ENCODE data around the gene LILRB2. TPM values are rescaled to one million over a fixed set of nuclear protein-coding genes. Genes with fewer than 3 reads are reported as not detected.
A peak's percentile ranks its signal among the peaks of the same experiment; 100 is the strongest.
"Not testable (repeated sequence)": the region's sequence is repeated elsewhere in the genome, so short reads cannot be mapped to it uniquely, and the experiment has no call there.

The LILRB2 gene
- total RNA-seq, 1 experiment from 2014 or later: not detected

- DNase-seq (ENCODE audit: low spot score): no peak
Observed at GRCh38 chr19:54273821-54274220, 7.1 kb downstream of the LILRB2 start.

DNA sequence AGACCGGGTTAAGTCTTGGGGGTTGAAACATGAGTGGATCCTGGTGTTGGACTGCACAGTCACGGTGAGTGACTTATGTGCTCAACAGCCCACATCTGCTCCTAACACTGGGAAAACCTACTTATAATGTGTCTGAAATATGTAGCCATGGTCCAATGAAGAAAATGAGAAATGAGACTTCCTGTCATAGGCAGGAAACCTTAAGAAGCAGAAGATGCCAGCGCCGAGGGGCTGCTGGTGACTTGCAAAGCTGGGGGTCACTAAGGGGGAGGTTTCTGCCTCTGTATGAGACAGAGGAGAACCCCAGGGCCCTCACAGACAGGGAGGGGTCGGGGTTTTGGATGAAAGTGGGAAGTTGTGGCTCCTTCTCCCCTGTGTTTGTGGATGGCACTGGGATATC, 8.7 kb downstream of the LILRB2 start:
- DNase-seq (ENCODE audit: low spot score): not testable (repeated sequence)

DNA sequence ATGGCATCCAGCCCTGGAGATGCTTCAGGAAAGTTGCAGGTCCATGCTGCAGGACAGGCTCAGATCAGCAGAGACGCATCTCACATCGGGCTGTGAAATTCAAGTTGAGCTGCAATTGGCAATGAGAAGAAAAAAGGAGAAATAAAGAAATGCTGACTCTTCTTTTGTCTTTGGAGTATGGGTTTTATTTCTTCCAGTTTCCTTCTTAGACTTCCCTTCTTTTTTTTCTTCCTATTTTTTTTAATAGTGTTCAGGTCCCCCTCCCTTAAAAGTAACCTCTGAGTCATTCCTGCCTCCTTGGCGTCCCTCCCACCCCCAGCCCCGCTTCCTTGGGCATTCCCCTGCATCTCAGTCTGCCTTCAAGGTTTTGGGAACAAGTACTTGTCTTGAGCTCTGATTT, 9.3 kb downstream of the LILRB2 start:
- DNase-seq (ENCODE audit: low spot score): not testable (repeated sequence)

DNA sequence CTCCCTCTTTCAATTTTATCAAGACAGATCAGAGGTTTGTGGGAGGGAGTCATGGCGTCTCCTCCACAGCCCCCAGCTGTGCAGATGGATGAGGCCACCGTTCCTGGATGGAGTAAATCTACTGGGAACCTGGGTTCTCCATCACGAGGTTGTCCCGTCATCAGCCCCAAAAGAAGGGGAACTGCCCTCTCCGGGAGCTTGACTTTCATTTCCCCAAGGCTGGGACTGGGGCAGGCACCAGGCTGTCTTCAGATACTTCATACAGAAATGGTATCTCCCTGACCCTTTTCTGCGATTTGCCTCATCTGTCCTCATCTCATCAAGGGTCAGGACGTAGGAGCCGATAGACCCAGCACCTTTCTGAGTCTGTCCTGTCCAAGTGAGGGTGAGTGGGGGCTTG, 9.8 kb downstream of the LILRB2 start:
- no peak for DNase-seq (ENCODE audit: low spot score)

GRCh38 chr19:54268936-54269335, 12.0 kb downstream of the LILRB2 start:
- DNase-seq (ENCODE audit: low spot score): no peak

- DNase-seq (ENCODE audit: low spot score): peak; percentile 97
Observed at GRCh38 chr19:54266133-54266532, 14.8 kb downstream of the LILRB2 start.

- DNase-seq (ENCODE audit: low spot score): no peak
Observed at GRCh38 chr19:54262470-54262869, 18.4 kb downstream of the LILRB2 start.

DNA sequence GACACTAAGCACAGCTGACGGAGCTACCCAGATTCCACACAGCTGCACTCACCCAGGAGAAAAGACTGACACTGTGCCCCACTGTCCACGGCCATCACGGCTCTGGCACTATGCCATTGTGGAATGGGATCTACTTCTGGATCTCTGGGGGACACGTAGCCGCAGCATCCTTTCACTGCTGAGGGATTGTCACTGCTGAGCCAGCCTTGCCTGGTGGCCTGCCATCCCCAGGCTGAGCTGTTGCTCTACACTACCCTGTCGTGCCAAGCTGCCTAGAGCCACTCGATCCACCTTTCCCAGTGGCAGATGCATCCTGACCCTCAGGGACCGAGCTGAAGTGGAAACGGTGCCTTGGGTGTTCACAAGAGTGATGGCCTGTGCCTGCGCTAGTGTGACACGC, 18.8 kb downstream of the LILRB2 start:
- no peak for DNase-seq (ENCODE audit: low spot score)

DNA sequence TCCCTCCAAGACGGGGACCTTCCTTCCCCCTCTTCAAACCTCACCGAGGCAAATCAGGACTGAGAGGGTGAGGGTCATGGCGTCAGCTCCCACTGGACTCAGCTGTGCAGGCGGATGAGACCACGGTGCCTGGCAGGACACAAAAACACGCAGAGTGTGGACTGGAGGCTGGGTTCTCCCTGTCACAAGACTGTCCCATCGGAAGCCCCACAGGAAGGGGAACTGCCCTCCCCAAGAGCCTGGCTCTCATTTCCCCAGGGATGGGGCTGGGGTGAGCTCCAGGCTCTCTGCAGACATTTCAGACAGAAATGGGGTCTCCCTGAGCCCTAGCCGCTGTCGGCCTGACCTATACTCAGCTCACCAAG, 23.8 kb downstream of the LILRB2 start, which contains the start of gene LILRB5:
LILRB5 (minus strand) TSS at position 158 of the 365 bp plus-strand sequence; CDS start at position 78, 80 bp downstream.
- no peak for DNase-seq (ENCODE audit: low spot score)

GRCh38 chr19:54256250-54257115, 24.4 kb downstream of the LILRB2 start:
- no peak for DNase-seq (ENCODE audit: low spot score)

GRCh38 chr19:54255105-54255775, 25.7 kb downstream of the LILRB2 start:
- no peak for DNase-seq (ENCODE audit: low spot score)

- DNase-seq (ENCODE audit: low spot score): no peak
Observed at GRCh38 chr19:54254195-54254906, 26.6 kb downstream of the LILRB2 start.

DNA sequence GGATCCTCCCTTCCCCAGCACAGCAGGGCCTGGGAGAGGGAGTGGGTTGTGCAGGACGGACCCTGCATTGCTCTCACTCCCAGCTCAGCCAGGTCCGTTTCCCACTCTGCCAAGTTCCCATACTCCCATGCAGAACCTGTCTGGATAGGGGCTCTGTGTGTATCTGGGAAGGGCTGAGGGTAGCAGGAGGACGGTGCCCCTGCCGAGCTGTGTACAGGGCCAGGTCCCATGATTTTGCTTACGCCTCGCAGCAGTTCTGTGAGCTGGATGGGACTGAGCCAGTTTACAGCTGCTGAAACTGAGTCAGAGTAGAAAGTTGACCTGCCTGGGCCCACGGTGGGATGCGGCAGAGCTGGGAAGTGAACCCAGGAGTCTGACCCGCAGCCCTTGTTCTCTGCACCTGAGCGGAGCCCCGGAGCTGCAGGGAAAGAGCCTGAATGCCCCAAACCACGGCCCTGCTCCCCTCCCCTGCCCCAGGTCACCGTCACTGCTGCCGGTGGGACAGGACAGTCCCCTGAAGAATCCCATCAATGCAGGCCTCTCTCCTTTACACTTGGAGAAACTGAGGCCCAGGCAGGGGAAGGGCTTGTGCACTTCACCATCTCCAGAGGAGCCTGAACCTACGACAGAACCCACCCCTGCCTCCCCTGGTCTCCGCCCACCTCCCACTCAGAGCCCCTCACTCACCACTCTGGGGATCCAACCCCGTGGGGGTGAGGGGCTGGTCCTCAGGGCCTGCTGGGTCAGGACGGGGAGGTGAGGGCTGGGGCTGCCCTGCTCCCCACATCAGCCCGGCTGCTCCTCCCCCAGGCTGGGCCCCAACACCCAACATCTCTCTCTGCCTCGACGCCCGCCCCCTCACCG, 27.3 kb downstream of the LILRB2 start:
- no peak for DNase-seq (ENCODE audit: low spot score)

DNA sequence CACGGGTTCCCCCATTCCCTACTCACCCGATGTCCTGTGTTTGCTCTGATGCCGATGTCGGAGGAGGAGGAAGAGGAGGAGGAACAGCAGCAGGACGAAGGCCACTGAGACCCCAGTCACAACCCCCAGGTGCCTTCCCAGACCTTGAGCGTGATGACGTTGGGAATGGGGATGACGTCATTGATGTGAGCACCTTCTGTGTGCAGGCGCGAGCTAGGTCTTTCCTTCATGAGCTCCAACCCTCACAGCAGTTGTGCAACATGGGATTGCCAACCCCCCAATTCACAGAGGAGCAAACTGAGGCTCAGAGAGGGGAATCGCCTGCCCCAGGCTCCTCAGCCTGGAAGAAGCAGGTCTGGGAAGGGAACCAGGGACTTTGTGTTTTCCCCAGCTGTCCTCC, 28.1 kb downstream of the LILRB2 start:
- DNase-seq (ENCODE audit: low spot score): no peak

GRCh38 chr19:54252243-54252642, 28.7 kb downstream of the LILRB2 start:
- no peak for DNase-seq (ENCODE audit: low spot score)

DNA sequence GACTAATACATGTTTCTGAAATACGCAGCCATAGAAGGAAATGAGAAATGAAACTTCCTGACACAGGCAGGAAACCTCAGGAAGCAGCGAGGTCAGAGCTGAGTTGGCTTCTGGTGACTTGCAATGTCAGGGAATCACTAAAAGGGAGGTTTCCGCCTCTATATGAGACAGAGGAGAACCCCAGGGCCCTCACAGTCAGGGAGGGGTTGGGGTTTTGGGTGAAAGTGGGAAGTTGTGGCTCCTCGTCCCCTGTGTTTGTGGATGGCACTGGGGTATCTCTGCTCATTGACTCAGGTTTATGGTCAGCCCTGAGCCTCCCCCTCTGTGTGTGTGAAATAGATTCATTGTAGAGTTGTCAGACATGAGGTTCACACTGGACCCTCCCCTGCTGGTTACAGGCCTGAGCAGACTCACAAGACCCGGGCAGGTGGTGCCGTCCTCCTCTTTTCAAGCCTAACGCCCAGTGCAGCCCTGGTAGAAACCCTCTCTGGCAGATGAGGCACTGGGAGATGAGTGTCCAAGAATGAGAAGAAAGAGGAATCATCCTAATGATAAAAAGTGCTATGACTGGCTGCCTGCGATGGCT, 32.8 kb downstream of the LILRB2 start:
- DNase-seq (ENCODE audit: low spot score): no peak

DNA sequence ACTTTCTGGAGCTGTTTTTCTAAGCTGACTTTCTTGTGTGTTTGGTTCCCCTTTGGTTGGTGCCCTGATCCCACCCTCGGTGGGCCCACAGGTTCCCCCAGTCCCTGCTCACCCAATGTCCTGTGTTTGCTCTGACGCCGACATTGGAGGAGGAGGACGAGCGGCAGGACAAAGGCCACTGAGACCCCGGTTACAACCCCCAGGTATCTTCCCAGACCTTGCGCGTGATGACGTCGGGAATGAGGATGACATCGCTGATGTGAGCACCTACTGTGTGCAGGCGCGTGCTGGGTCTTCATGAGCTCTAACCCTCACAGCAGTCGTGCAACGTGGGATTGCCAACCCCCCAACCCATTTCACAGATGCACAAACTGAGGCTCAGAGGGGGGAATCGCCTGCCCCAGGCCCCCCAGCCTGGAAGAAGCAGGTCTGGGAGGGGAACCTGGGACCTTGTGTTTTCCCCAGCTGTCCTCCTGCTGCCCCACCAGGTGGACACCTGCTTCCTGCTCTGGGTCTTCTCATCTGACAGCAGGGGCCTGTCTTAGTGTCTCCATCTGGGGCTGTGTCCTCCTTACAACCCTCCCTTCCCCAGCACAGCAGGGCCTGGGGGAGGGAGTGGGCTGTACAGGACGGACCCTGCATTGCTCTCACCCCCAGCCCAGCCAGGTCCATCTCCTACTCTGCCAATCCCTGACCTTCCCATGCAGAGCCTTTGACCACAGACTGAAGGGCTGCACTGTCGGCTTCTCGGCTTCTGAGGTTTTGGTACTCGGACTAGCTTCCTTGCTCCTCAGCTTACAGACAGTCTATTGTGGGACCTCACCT, 33.6 kb downstream of the LILRB2 start:
- no peak for DNase-seq (ENCODE audit: low spot score)

GRCh38 chr19:54245936-54246335, 35.0 kb downstream of the LILRB2 start:
- DNase-seq (ENCODE audit: low spot score): no peak

- DNase-seq (ENCODE audit: low spot score): not testable (repeated sequence)
Observed at GRCh38 chr19:54243809-54244208, 37.1 kb downstream of the LILRB2 start.

DNA sequence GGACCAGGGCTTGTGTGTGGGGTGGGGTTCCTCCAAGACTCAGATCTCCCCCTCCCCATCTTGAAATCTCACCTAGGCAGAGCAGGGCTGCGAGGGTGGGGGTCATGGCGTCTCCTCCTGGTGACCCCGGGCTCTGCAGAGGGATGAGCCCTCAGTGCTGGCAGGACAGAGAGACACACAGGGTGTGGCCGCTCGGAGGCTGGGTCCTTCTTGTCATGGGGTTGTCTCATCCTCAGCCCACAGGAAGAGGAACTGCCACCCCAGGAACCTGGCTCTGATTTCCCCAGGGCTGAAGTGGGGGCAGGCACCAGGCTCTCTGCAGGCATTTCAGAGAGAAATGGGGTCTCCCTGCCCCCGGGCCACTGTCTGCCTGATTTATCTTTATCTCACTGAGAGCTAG, 38.3 kb downstream of the LILRB2 start, which contains the start of gene LILRA6:
LILRA6 (minus strand) TSS at position 145 of the 400 bp plus-strand sequence.
- not testable (repeated sequence) for DNase-seq (ENCODE audit: low spot score)

Measured in HT-29 (cell line).